HEK293T (cell line): Measurements from ENCODE around the gene RBBP9.

Source experiments
- ARNT ChIP-seq: fragments of 450-650 bp; IDR thresholded peaks from 2 replicates; pipeline ENCODE4 v1.6.1; 2017; ENCODE audit warnings: mild to moderate bottlenecking
- FOXM1 ChIP-seq: fragments of 450-650 bp; IDR thresholded peaks from 2 replicates; pipeline ENCODE4 v1.6.1; 2017; ENCODE audit warnings: mild to moderate bottlenecking, borderline replicate concordance
- L3MBTL2 ChIP-seq: fragments of 450-650 bp; conservative IDR thresholded peaks from 2 replicates; pipeline ENCODE4 v1.6.1; 2016; ENCODE audit warnings: mild to moderate bottlenecking
- NFRKB ChIP-seq: fragments of 450-650 bp; IDR thresholded peaks from 2 replicates; pipeline ENCODE4 v1.6.1; 2016; ENCODE audit warnings: mild to moderate bottlenecking, moderate library complexity
- SUZ12 ChIP-seq: fragments of 450-650 bp; IDR thresholded peaks from 2 replicates; pipeline ENCODE4 v1.6.1; 2016; ENCODE audit warnings: mild to moderate bottlenecking

DNA sequence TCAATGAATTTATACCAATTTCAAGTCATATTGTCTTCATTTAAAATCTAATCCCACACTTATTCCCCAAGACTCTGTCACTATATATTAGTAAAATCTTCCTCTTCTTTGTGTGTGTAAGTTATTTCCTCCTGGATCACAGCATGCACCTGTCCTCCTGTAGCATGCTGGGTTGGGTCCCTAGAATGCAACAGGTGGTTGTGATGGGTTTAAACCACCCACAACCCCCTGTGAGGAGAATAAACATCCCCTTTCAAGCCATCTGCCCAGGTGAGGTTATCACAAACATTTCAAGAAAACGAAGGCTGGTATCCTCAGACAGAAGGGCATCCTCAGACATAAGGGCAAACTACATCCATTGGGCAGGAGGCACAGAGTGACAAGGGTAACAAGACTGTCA lies 56.6 kb downstream of the RBBP9 start:
- TF ChIP-seq SUZ12 (no peak), ARNT (no peak), NFRKB (no peak), FOXM1 (no peak), L3MBTL2 (no peak)
